ENCODE data around the gene PHGDH. TPM values are rescaled to one million over a fixed set of nuclear protein-coding genes. Genes with fewer than 3 reads are reported as not detected.

The PHGDH gene
- total and polyA plus RNA-seq, 2 donors (not counting 1 experiment from before 2014, with no cell fraction given), result 1.2 to 3.9 TPM

GRCh38 chr1:119732465-119733168 is 20.9 kb downstream of the PHGDH start:
- intact Hi-C loops (cut with micrococcal nuclease), result no loop called here
- no peak overlapping the region for H3K27ac ChIP-seq (ENCODE audit: low read length in 2 of 2)
- H3K79me2 ChIP-seq (ENCODE audit: control insufficient read depth, insufficient read depth, low read length), result no peaks in the 10 kb centered on the region
- H3K36me3 ChIP-seq (replicated peaks in 1 of 2; ENCODE audit: control extremely low read depth in 1 of 2, control insufficient read depth in 1 of 2, extremely low read depth in 1 of 2, insufficient read depth in 2 of 2, low read length in 1 of 2), result no peaks in the 10 kb centered on the region
- H3K4me3 ChIP-seq (ENCODE audit: control extremely low read depth in 1 of 5, extremely low read depth in 1 of 5, insufficient read depth in 1 of 5, low read depth in 2 of 5, low read length in 4 of 5), result no peak overlapping the region
- no peak overlapping the region for H2AFZ ChIP-seq (ENCODE audit: insufficient read depth, low read depth, low read length, poor library complexity, severe bottlenecking)
- TF ChIP-seq EZH2 (IDR thresholded peaks at IDR 0.05; ENCODE audit: borderline replicate concordance, insufficient read depth, low read depth, low read length, poor library complexity, severe bottlenecking) (no peak), CTCF (IDR thresholded peaks at IDR 0.05) (no peak)
- H3K4me2 ChIP-seq (replicated peaks; ENCODE audit: low read depth, low read length, poor library complexity, severe bottlenecking), result no peak overlapping the region
- no peak overlapping the region for H3K27ac Mint-ChIP-seq
- CTCF ChIA-PET, result interaction anchor here (1.2 to 3.6 kb wide), 2 partner anchors 11 to 12 kb away, joined by 6 to 21 read pairs; no protein-coding TSS in a partner anchor
- DNase-seq (no peak), ATAC-seq (ENCODE audit: low read depth) (no peak)
- no peaks in the 10 kb centered on the region for H4K20me1 ChIP-seq (ENCODE audit: control insufficient read depth, insufficient read depth, low read length, poor library complexity, severe bottlenecking)
- H3K4me1 ChIP-seq (ENCODE audit: control insufficient read depth in 2 of 2, insufficient read depth in 2 of 2, low read length in 2 of 2), result no peaks in the 10 kb centered on the region
- H3K27me3 ChIP-seq (replicated peaks in 1 of 4; ENCODE audit: control extremely low read depth in 1 of 4, control insufficient read depth in 3 of 4, insufficient read depth in 4 of 4, low read length in 3 of 4), result no peaks in the 10 kb centered on the region
- no peak overlapping the region for H3K9ac ChIP-seq (ENCODE audit: low read length)
- no peaks in the 10 kb centered on the region for H3K27me3 Mint-ChIP-seq
- peaks cover 5% of the 10 kb centered on the region for H3K4me1 Mint-ChIP-seq
- H3K9me3 ChIP-seq (ENCODE audit: control extremely low read depth in 1 of 3, control insufficient read depth in 2 of 3, insufficient read depth in 1 of 3, low read length in 2 of 3), result no peaks in the 10 kb centered on the region
- H3K9me3 Mint-ChIP-seq (ENCODE audit: insufficient read depth), result no peaks in the 10 kb centered on the region
- no peak overlapping the region for H3K4me3 Mint-ChIP-seq
- WGBS (ENCODE audit: insufficient coverage), result 80% methylated on average over 4 of the region's 11 CpGs
- POLR2A ChIA-PET, result no interaction called here

- Histone ChIP-seq H3K36me3 (replicated peaks in 1 of 2; ENCODE audit: control extremely low read depth in 1 of 2, control insufficient read depth in 1 of 2, extremely low read depth in 1 of 2, insufficient read depth in 2 of 2, low read length in 1 of 2) (no peaks in the 10 kb centered on the region), H3K4me1 (ENCODE audit: control insufficient read depth in 2 of 2, insufficient read depth in 2 of 2, low read length in 2 of 2) (no peaks in the 10 kb centered on the region), H3K27ac (ENCODE audit: low read length in 2 of 2) (no peak overlapping the region), H4K20me1 (ENCODE audit: control insufficient read depth, insufficient read depth, low read length, poor library complexity, severe bottlenecking) (no peaks in the 10 kb centered on the region), H2AFZ (ENCODE audit: insufficient read depth, low read depth, low read length, poor library complexity, severe bottlenecking) (no peak overlapping the region), H3K79me2 (ENCODE audit: control insufficient read depth, insufficient read depth, low read length) (no peaks in the 10 kb centered on the region), H3K4me2 (replicated peaks; ENCODE audit: low read depth, low read length, poor library complexity, severe bottlenecking) (no peak overlapping the region), H3K9me3 (ENCODE audit: control extremely low read depth in 1 of 3, control insufficient read depth in 2 of 3, insufficient read depth in 1 of 3, low read length in 2 of 3) (no peaks in the 10 kb centered on the region), H3K9ac (ENCODE audit: low read length) (no peak overlapping the region), H3K4me3 (ENCODE audit: control extremely low read depth in 1 of 5, extremely low read depth in 1 of 5, insufficient read depth in 1 of 5, low read depth in 2 of 5, low read length in 4 of 5) (no peak overlapping the region), H3K27me3 (replicated peaks in 1 of 4; ENCODE audit: control extremely low read depth in 1 of 4, control insufficient read depth in 3 of 4, insufficient read depth in 4 of 4, low read length in 3 of 4) (no peaks in the 10 kb centered on the region)
- Mint-ChIP-seq H3K27ac (no peak overlapping the region), H3K27me3 (no peaks in the 10 kb centered on the region), H3K9me3 (ENCODE audit: insufficient read depth) (no peaks in the 10 kb centered on the region), H3K4me3 (no peak overlapping the region), H3K4me1 (no peaks in the 10 kb centered on the region)
- no peak for DNase-seq
- 83% methylated on average over 2 of the region's 3 CpGs for WGBS (ENCODE audit: insufficient coverage)
- intact Hi-C loops (cut with micrococcal nuclease), result no loop called here
- POLR2A ChIA-PET, result no interaction called here
- no peak for ATAC-seq (ENCODE audit: low read depth)
- CTCF ChIA-PET, result interaction anchor here (3.6 kb wide), 1 partner anchor 11 kb away, joined by 21 read pairs; no protein-coding TSS in a partner anchor
- TF ChIP-seq EZH2 (IDR thresholded peaks at IDR 0.05; ENCODE audit: borderline replicate concordance, insufficient read depth, low read depth, low read length, poor library complexity, severe bottlenecking), result no peak
- TF ChIP-seq CTCF (IDR thresholded peaks at IDR 0.05), result no peak
These were observed 22.0 kb downstream of the PHGDH start for GRCh38 chr1:119733754-119734153.
